Effector memory CD4-positive, alpha-beta T cell (primary cell): ENCODE data around the gene CD24.
"Not testable (repeated sequence)": the region's sequence is repeated elsewhere in the genome, so short reads cannot be mapped to it uniquely, and the experiment has no call there.

ENCODE experiments used
- DNase-seq, 3 donors: peaks; one replicate each; pipeline ENCODE4 v3.0.0-alpha.2; 2020
- H3K27ac ChIP-seq: 2 replicates; pipeline ENCODE4 v1.7.0; 2013; ENCODE audit warnings: mild to moderate bottlenecking, low read length, moderate library complexity; ENCODE audit not compliant: insufficient read depth, poor library complexity, severe bottlenecking
- H3K27me3 ChIP-seq: replicated peaks from 2 replicates; pipeline ENCODE4 v1.7.0; 2013; ENCODE audit warnings: mild to moderate bottlenecking, low read length; ENCODE audit not compliant: insufficient read depth, control insufficient read depth, poor library complexity, severe bottlenecking
- H3K36me3 ChIP-seq: 2 replicates; pipeline ENCODE4 v1.7.0; 2013; ENCODE audit warnings: mild to moderate bottlenecking, low read length, moderate library complexity; ENCODE audit not compliant: control insufficient read depth, insufficient read depth
- H3K4me1 ChIP-seq: 2 replicates; pipeline ENCODE4 v1.7.0; 2013; ENCODE audit warnings: low read length, mild to moderate bottlenecking; ENCODE audit not compliant: control insufficient read depth, insufficient read depth, poor library complexity, severe bottlenecking
- H3K4me3 ChIP-seq: 2 replicates; pipeline ENCODE4 v1.7.0; 2013; ENCODE audit warnings: low read length, low read depth, mild to moderate bottlenecking; ENCODE audit not compliant: insufficient read depth, poor library complexity, severe bottlenecking
- H3K9me3 ChIP-seq: 2 replicates; pipeline ENCODE4 v1.7.0; 2013; ENCODE audit warnings: mild to moderate bottlenecking, low read length, moderate library complexity; ENCODE audit not compliant: control insufficient read depth

Gene CD24

GRCh38 chr6:106970769-106971168 is 3.8 kb downstream of the CD24 start:
- H3K4me3 ChIP-seq, H3K9me3 ChIP-seq, H3K27ac ChIP-seq, H3K36me3 ChIP-seq, DNase-seq: not testable (repeated sequence)
- H3K27me3 ChIP-seq = peaks cover 22% of the 10 kb centered on the region
- H3K4me1 ChIP-seq = peaks cover 17% of the 10 kb centered on the region

- H3K36me3 ChIP-seq = no peaks in the 10 kb centered on the region
Observed at GRCh38 chr6:106967936-106968555, 6.5 kb downstream of the CD24 start.

GRCh38 chr6:106966671-106967640 is 7.6 kb downstream of the CD24 start:
- Histone ChIP-seq H3K27me3 (no peaks in the 10 kb centered on the region), H3K4me3 (no peak overlapping the region), H3K27ac (no peak overlapping the region), H3K4me1 (no peaks in the 10 kb centered on the region), H3K36me3 (no peaks in the 10 kb centered on the region), H3K9me3 (no peaks in the 10 kb centered on the region)
- no peak for DNase-seq

More at GRCh38 chr6:106967936-106968555, 6.5 kb downstream of the CD24 start:
- Histone ChIP-seq H3K4me3 (no peak overlapping the region), H3K27ac (no peak overlapping the region), H3K9me3 (no peaks in the 10 kb centered on the region), H3K4me1 (peaks cover under 1% of the 10 kb centered on the region), H3K27me3 (peaks cover 3% of the 10 kb centered on the region)
- DNase-seq = no peak

GRCh38 chr6:106966229-106966628 is 8.3 kb downstream of the CD24 start:
- Histone ChIP-seq H3K27me3 (no peaks in the 10 kb centered on the region), H3K9me3 (no peaks in the 10 kb centered on the region), H3K27ac (no peak overlapping the region), H3K4me1 (no peaks in the 10 kb centered on the region), H3K4me3 (no peak overlapping the region), H3K36me3 (no peaks in the 10 kb centered on the region)
- DNase-seq = no peak

GRCh38 chr6:106964954-106965353 is 9.6 kb downstream of the CD24 start:
- DNase-seq = no peak
- no peaks in the 10 kb centered on the region for H3K36me3 ChIP-seq
- H3K4me1 ChIP-seq = no peaks in the 10 kb centered on the region
- no peaks in the 10 kb centered on the region for H3K27me3 ChIP-seq
- H3K4me3 ChIP-seq = no peak overlapping the region
- H3K9me3 ChIP-seq = no peaks in the 10 kb centered on the region
- no peak overlapping the region for H3K27ac ChIP-seq

GRCh38 chr6:106964099-106964498 is 10.4 kb downstream of the CD24 start:
- no peak for DNase-seq
- H3K27ac ChIP-seq = no peak overlapping the region

GRCh38 chr6:106963544-106963943 is 11.0 kb downstream of the CD24 start:
- no peak for DNase-seq
- no peaks in the 10 kb centered on the region for H3K4me1 ChIP-seq

More at GRCh38 chr6:106964099-106964498, 10.4 kb downstream of the CD24 start:
- Histone ChIP-seq H3K9me3 (no peaks in the 10 kb centered on the region), H3K36me3 (no peaks in the 10 kb centered on the region), H3K4me1 (no peaks in the 10 kb centered on the region), H3K27me3 (no peaks in the 10 kb centered on the region), H3K4me3 (no peak overlapping the region)

GRCh38 chr6:106961801-106962200 is 12.7 kb downstream of the CD24 start:
- H3K4me3 ChIP-seq = no peak overlapping the region
- no peak overlapping the region for H3K27ac ChIP-seq

More at GRCh38 chr6:106963544-106963943, 11.0 kb downstream of the CD24 start:
- no peaks in the 10 kb centered on the region for H3K27me3 ChIP-seq
- no peaks in the 10 kb centered on the region for H3K9me3 ChIP-seq
- no peak overlapping the region for H3K4me3 ChIP-seq
- H3K27ac ChIP-seq = no peak overlapping the region
- H3K36me3 ChIP-seq = no peaks in the 10 kb centered on the region

GRCh38 chr6:106961136-106961535 is 13.4 kb downstream of the CD24 start:
- Histone ChIP-seq H3K36me3 (no peaks in the 10 kb centered on the region), H3K9me3 (no peaks in the 10 kb centered on the region), H3K4me1 (no peaks in the 10 kb centered on the region), H3K27me3 (no peaks in the 10 kb centered on the region), H3K4me3 (no peak overlapping the region), H3K27ac (no peak overlapping the region)
- no peak for DNase-seq

More at GRCh38 chr6:106961801-106962200, 12.7 kb downstream of the CD24 start:
- no peaks in the 10 kb centered on the region for H3K27me3 ChIP-seq
- no peaks in the 10 kb centered on the region for H3K4me1 ChIP-seq
- no peaks in the 10 kb centered on the region for H3K9me3 ChIP-seq
- no peak for DNase-seq
- no peaks in the 10 kb centered on the region for H3K36me3 ChIP-seq

GRCh38 chr6:106959985-106960384 is 14.5 kb downstream of the CD24 start:
- Histone ChIP-seq H3K27me3 (no peaks in the 10 kb centered on the region), H3K4me3 (no peak overlapping the region), H3K9me3 (no peaks in the 10 kb centered on the region), H3K27ac (no peak overlapping the region), H3K4me1 (no peaks in the 10 kb centered on the region), H3K36me3 (no peaks in the 10 kb centered on the region)
- no peak for DNase-seq
